Endodermal cell (in vitro differentiated cells): ENCODE measurements around the gene NAA10. TPM values are rescaled to one million over a fixed set of nuclear protein-coding genes. Genes with fewer than 3 reads are reported as not detected.

Experiments used
- DNase-seq: peaks from one replicate; pipeline ENCODE4 v3.0.0-alpha.2; 2017
- H3K27ac ChIP-seq: 2 replicates; pipeline ENCODE4 v1.5.1; 2013; ENCODE audit warnings: mild to moderate bottlenecking, low read depth, low read length, moderate library complexity
- H3K27me3 ChIP-seq: 2 replicates; pipeline ENCODE4 v1.6.1; 2013; ENCODE audit warnings: mild to moderate bottlenecking, low read length, moderate library complexity; ENCODE audit not compliant: insufficient read depth, control insufficient read depth, poor library complexity, severe bottlenecking
- H3K36me3 ChIP-seq: 2 replicates; pipeline ENCODE4 v1.7.0; 2013; ENCODE audit warnings: mild to moderate bottlenecking, low read length, moderate library complexity; ENCODE audit not compliant: control insufficient read depth, insufficient read depth
- H3K4me1 ChIP-seq: one replicate; pipeline ENCODE4 v1.7.0; 2013; ENCODE audit warnings: low read length; ENCODE audit not compliant: control insufficient read depth, insufficient read depth
- H3K4me3 ChIP-seq: 2 replicates; pipeline ENCODE4 v1.5.1; 2013; ENCODE audit warnings: mild to moderate bottlenecking, low read length, moderate library complexity
- H3K9ac ChIP-seq: 2 replicates; pipeline ENCODE4 v1.6.1; 2013; ENCODE audit warnings: mild to moderate bottlenecking, low read length, moderate library complexity; ENCODE audit not compliant: poor library complexity, severe bottlenecking; ENCODE audit errors: extremely low read depth
- H3K9me3 ChIP-seq: 2 replicates; pipeline ENCODE4 v1.6.1; 2013; ENCODE audit warnings: mild to moderate bottlenecking, low read length, moderate library complexity; ENCODE audit not compliant: control insufficient read depth
- H3K27ac Mint-ChIP-seq: 2 replicates; pipeline ENCODE4 v1.8.0; 2020; ENCODE audit warnings: mixed read lengths
- H3K27me3 Mint-ChIP-seq: 2 replicates; pipeline ENCODE4 v1.8.0; 2021; ENCODE audit warnings: mild to moderate bottlenecking, mixed read lengths; ENCODE audit not compliant: insufficient read depth
- H3K36me3 Mint-ChIP-seq: 2 replicates; pipeline ENCODE4 v1.8.0; 2020; ENCODE audit warnings: low read depth, mixed read lengths
- H3K4me1 Mint-ChIP-seq: 2 replicates; pipeline ENCODE4 v1.8.0; 2020; ENCODE audit warnings: mixed read lengths
- H3K4me3 Mint-ChIP-seq: 2 replicates; pipeline ENCODE4 v1.8.0; 2020; ENCODE audit warnings: mild to moderate bottlenecking, moderate library complexity, mixed read lengths
- H3K9me3 Mint-ChIP-seq: 2 replicates; pipeline ENCODE4 v1.8.0; 2020; ENCODE audit warnings: mild to moderate bottlenecking, mixed read lengths
- CTCF ChIP-seq: fragments of 200-600 bp; sonication (generic); conservative IDR thresholded peaks from 2 replicates; pipeline ENCODE4 v1.5.0; 2021; ENCODE audit warnings: antibody characterized with exemption, mild to moderate bottlenecking
- WGBS, 2 experiments: methylation state at CpG; one replicate each; pipeline versions ENCODE4 v1.1.5 to v1.1.7; 2013; ENCODE audit warnings: missing lambda C conversion rate in 2 of 2, mixed read lengths in 1 of 2; ENCODE audit not compliant: insufficient coverage in 1 of 2, insufficient read length in 1 of 2; 5-methylcytosine and 5-hydroxymethylcytosine counted together
- total RNA-seq, 2 donors: library from RNA; stranded (reverse); fragmentation: NEBNext Ultra II Directional in 1 of 2; extraction: Animal tissue kit (Norgen Biotek cat#: 25700) in 1 of 2; gene quantifications; 2 replicates in 1 of 2; 3 replicates in 1 of 2; pipeline ENCODE4 v1.2.1, GENCODE V29; 2021

NAA10 gene
- total RNA-seq, 2 donors from 2014 or later = 91.6 to 99.3 TPM

- H3K27me3 Mint-ChIP-seq = no peaks in the 10 kb centered on the region
- 50 to 52% methylated on average over 3 to 8 of the region's 9 CpGs for WGBS, 2 experiments
- no peaks in the 10 kb centered on the region for H3K27me3 ChIP-seq
- H3K27ac Mint-ChIP-seq = peak overlapping the region; percentile 89
- H3K4me3 ChIP-seq = peak overlapping the region; percentile 89
- H3K4me3 Mint-ChIP-seq = peak overlapping the region; percentile 96
- DNase-seq = no peak
- peaks cover 28% of the 10 kb centered on the region for H3K36me3 Mint-ChIP-seq
- H3K27ac ChIP-seq = peak overlapping the region; percentile 63
- no peaks in the 10 kb centered on the region for H3K9me3 Mint-ChIP-seq
- H3K4me1 Mint-ChIP-seq = peaks cover 34% of the 10 kb centered on the region
- peaks cover 9% of the 10 kb centered on the region for H3K4me1 ChIP-seq
- peak overlapping the region; percentile 62 for H3K9ac ChIP-seq
- peaks cover 14% of the 10 kb centered on the region for H3K36me3 ChIP-seq
- no peaks in the 10 kb centered on the region for H3K9me3 ChIP-seq
- no peak for TF ChIP-seq CTCF
These were observed 33.4 kb upstream of the NAA10 start for GRCh38 chrX:153968255-153968654.

GRCh38 chrX:153967536-153968224, 32.8 kb upstream of the NAA10 start:
- peak overlapping the region; percentile 89 for H3K27ac Mint-ChIP-seq
- Histone ChIP-seq H3K4me1 (peaks cover 9% of the 10 kb centered on the region), H3K27me3 (no peaks in the 10 kb centered on the region), H3K4me3 (peak overlapping the region; percentile 89), H3K9ac (peak overlapping the region; percentile 62), H3K9me3 (no peaks in the 10 kb centered on the region), H3K27ac (peak overlapping the region; percentile 63), H3K36me3 (peaks cover 20% of the 10 kb centered on the region)
- 87 to 90% methylated on average over 8 to 16 of the region's 16 CpGs for WGBS, 2 experiments
- H3K9me3 Mint-ChIP-seq = no peaks in the 10 kb centered on the region
- H3K27me3 Mint-ChIP-seq = no peaks in the 10 kb centered on the region
- H3K36me3 Mint-ChIP-seq = peaks cover 34% of the 10 kb centered on the region
- DNase-seq = no peak
- peaks cover 32% of the 10 kb centered on the region for H3K4me1 Mint-ChIP-seq
- H3K4me3 Mint-ChIP-seq = peak overlapping the region; percentile 96
- no peak for TF ChIP-seq CTCF

- 85 to 90% methylated on average over 4 to 14 of the region's 14 CpGs for WGBS, 2 experiments
- H3K36me3 Mint-ChIP-seq = peaks cover 41% of the 10 kb centered on the region
- Histone ChIP-seq H3K4me1 (peaks cover 9% of the 10 kb centered on the region), H3K4me3 (no peak overlapping the region), H3K27me3 (no peaks in the 10 kb centered on the region), H3K36me3 (peaks cover 27% of the 10 kb centered on the region), H3K9me3 (no peaks in the 10 kb centered on the region), H3K9ac (no peak overlapping the region), H3K27ac (no peak overlapping the region)
- H3K4me1 Mint-ChIP-seq = peaks cover 32% of the 10 kb centered on the region
- H3K9me3 Mint-ChIP-seq = no peaks in the 10 kb centered on the region
- TF ChIP-seq CTCF = no peak
- no peaks in the 10 kb centered on the region for H3K27me3 Mint-ChIP-seq
- H3K4me3 Mint-ChIP-seq = peak overlapping the region; percentile 96
- H3K27ac Mint-ChIP-seq = peak overlapping the region; percentile 89
- DNase-seq = no peak
These were observed 32.2 kb upstream of the NAA10 start for GRCh38 chrX:153966841-153967535.
